Measurements from ENCODE around the gene NKAP. TPM values are rescaled to one million over a fixed set of nuclear protein-coding genes. Genes with fewer than 3 reads are reported as not detected.

The NKAP gene
- total and polyA plus RNA-seq, 2 of the 13 experiments (the other 11 are each of a cell fraction or from before 2014, with no cell fraction given): 3.6 to 6.1 TPM

DNA sequence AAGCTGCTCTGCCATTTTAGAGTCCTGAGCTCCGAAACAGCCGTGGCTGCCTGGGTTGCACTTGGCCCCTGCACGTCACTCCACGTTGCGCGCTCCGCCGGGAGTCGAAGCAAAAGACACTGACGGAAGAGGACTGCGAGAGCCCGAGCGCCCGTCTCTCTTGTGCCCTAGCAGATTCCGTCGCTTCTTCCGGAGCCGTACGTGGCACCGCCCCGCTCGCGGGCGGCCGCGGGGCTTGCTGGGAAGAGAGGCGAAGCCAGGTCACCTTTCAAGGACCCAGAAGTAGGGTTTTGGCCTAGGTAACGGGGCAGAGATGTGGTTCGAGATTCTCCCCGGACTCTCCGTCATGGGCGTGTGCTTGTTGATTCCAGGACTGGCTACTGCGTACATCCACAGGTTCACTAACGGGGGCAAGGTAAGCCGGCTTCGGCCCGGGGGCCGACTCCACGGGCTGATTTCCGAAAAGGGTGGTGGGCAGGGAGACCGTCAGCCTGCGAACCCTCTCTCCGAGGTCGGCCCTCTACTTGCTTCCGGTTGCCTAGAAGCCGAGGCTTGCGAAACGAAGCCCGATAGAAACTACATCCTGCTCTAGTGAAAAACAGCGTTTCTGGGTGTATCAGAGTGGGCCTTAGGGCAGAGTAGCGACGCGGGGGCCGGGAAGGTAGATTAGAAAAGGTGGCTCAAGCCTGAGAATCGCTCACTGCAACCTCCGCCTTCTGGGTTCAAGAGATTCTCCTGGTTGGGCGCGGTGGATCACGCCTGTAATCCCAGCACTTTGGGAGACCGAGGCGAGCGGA is 71.8 kb downstream of the NKAP start, which contains the start of the genes NDUFA1 and RNF113A (continued):
- TF ChIP-seq PREB (CRISPR knock-in tag; IDR thresholded peaks at IDR 0.05): no peak
- TF ChIP-seq ZNF816 (CRISPR knock-in tag; IDR thresholded peaks at IDR 0.05; ENCODE audit: borderline replicate concordance): no peak
- TF ChIP-seq RFX1 (IDR thresholded peaks at IDR 0.05): no peak
- TF ChIP-seq ZNF879 (CRISPR knock-in tag; IDR thresholded peaks at IDR 0.05): no peak
- TF ChIP-seq ZNF350 (CRISPR knock-in tag; IDR thresholded peaks at IDR 0.05; ENCODE audit: borderline replicate concordance, low read depth): peak; percentile 66
- peak; percentile 85 for TF ChIP-seq ZC3H13 (CRISPR knock-in tag; IDR thresholded peaks at IDR 0.05)
- TF ChIP-seq SP5 (CRISPR knock-in tag; IDR thresholded peaks at IDR 0.05; ENCODE audit: borderline replicate concordance, low read depth): no peak
- TF ChIP-seq ZIK1 (CRISPR knock-in tag; IDR thresholded peaks at IDR 0.05; ENCODE audit: borderline replicate concordance, low read depth): no peak
- 0 out of 2 replicates have a peak, but pooled peaks have one; percentile 42 for TF ChIP-seq ZNF503 (CRISPR knock-in tag; IDR thresholded peaks at IDR 0.05)
- no peak for TF ChIP-seq SMAD9 (CRISPR knock-in tag; IDR thresholded peaks at IDR 0.05)
- TF ChIP-seq ZNF34 (CRISPR knock-in tag; IDR thresholded peaks at IDR 0.05; ENCODE audit: borderline replicate concordance): no peak
- TF ChIP-seq ZSCAN21 (CRISPR knock-in tag; IDR thresholded peaks at IDR 0.05; ENCODE audit: borderline replicate concordance): no peak
- TF ChIP-seq ONECUT2 (CRISPR knock-in tag; IDR thresholded peaks at IDR 0.05): no peak
- no peak for TF ChIP-seq CENPX (CRISPR knock-in tag; IDR thresholded peaks at IDR 0.05)
- peak; percentile 60 for TF ChIP-seq SALL2 (CRISPR knock-in tag; IDR thresholded peaks at IDR 0.05)
- TF ChIP-seq SMAD1 (CRISPR knock-in tag; IDR thresholded peaks at IDR 0.05; ENCODE audit: borderline replicate concordance, low read depth): 0 out of 2 replicates have a peak, but pooled peaks have one; percentile 75
- TF ChIP-seq ZBTB8A (CRISPR knock-in tag; IDR thresholded peaks at IDR 0.05; ENCODE audit: borderline replicate concordance, low read depth): no peak
- TF ChIP-seq TP53 (CRISPR knock-in tag; conservative IDR thresholded peaks at IDR 0.05): peak; percentile 77; the same call in 1 of the 2 replicates
- TF ChIP-seq IRF9 (CRISPR knock-in tag; IDR thresholded peaks at IDR 0.05; ENCODE audit: borderline replicate concordance): peak; percentile 31; the same call in 1 of the 2 replicates
- TF ChIP-seq AKAP8 (CRISPR knock-in tag; IDR thresholded peaks at IDR 0.05): 0 out of 2 replicates have a peak, but pooled peaks have one; percentile 26
- no peak for TF ChIP-seq JARID2 (CRISPR knock-in tag; IDR thresholded peaks at IDR 0.05; ENCODE audit: insufficient replicate concordance)
- no peak for TF ChIP-seq SSRP1 (CRISPR knock-in tag; IDR thresholded peaks at IDR 0.05)
- no peak for TF ChIP-seq ZSCAN30 (CRISPR knock-in tag; IDR thresholded peaks at IDR 0.05)
- TF ChIP-seq CREB1 (IDR thresholded peaks at IDR 0.05): peak; percentile 60
- peak; percentile 86 for TF ChIP-seq CREB1 (CRISPR knock-in tag; IDR thresholded peaks at IDR 0.05)
- TF ChIP-seq MYNN (CRISPR knock-in tag; IDR thresholded peaks at IDR 0.05; ENCODE audit: low read depth): no peak
- TF ChIP-seq ZNF253 (CRISPR knock-in tag; IDR thresholded peaks at IDR 0.05; ENCODE audit: borderline replicate concordance): no peak
- no peak for TF ChIP-seq HDAC6 (IDR thresholded peaks at IDR 0.05; ENCODE audit: low read depth, low read length)

Data from HepG2 (cell line).